ENCODE measurements around the gene NFATC3. TPM values are rescaled to one million over a fixed set of nuclear protein-coding genes. Genes with fewer than 3 reads are reported as not detected.

Gene NFATC3
- total and polyA plus RNA-seq, 2 of the 8 experiments (the other 6 are each of a cell fraction or from before 2014, with no cell fraction given): 17.6 to 34.5 TPM

- POLR2A ChIA-PET (ENCODE audit: partially characterized antibody): interaction anchor here (1.1 to 4.2 kb wide), 2 partner anchors 8 to 14 kb away, joined by 3 to 19 read pairs; partner anchors contain the start of gene NFATC3
- no peak overlapping the region for H3K4me3 ChIP-seq (ENCODE audit: extremely low read depth in 1 of 4, insufficient read depth in 2 of 4, low read depth in 3 of 4, low read length in 4 of 4)
- H3K9me3 ChIP-seq (ENCODE audit: insufficient read depth in 2 of 2, low read depth in 1 of 2, low read length in 1 of 2): no peaks in the 10 kb centered on the region
- no peak overlapping the region for H2BK20ac ChIP-seq (ENCODE audit: low read length)
- H3K36me3 ChIP-seq (ENCODE audit: control insufficient read depth in 2 of 4, insufficient read depth in 4 of 4, low read length in 3 of 4): peaks cover 9 to 32% (median 28%) of the 10 kb centered on the region in 4 experiments; a peak in 7 of 8 replicates
- DNase-seq (ENCODE audit: low read depth in 1 of 2, low spot score in 2 of 2): peak in 1 of 2 experiments; percentile 24
- CTCF ChIA-PET (ENCODE audit: partially characterized antibody): interaction anchor here (0.6 to 2.0 kb wide), 9 partner anchors 11 to 160 kb away, joined by 3 to 7 read pairs (median 4); no protein-coding TSS in a partner anchor
- no peak overlapping the region for H4K91ac ChIP-seq (replicated peaks; ENCODE audit: insufficient read length, low read length)
- 95% methylated on average over 7 of the region's 7 CpGs; no CpG with 5 or more reads in 1 of the 2 experiments for WGBS, 2 experiments (ENCODE audit: extremely low coverage in 1 of 2, insufficient coverage in 1 of 2, insufficient read length in 1 of 2, insufficient replicate concordance in 2 of 2, low coverage in 1 of 2, low lambda C conversion rate in 2 of 2, missing lambda C conversion rate in 1 of 2)
- no peaks in the 10 kb centered on the region for H3K23me2 ChIP-seq (ENCODE audit: low read depth, low read length)
- no peak for FAIRE-seq
- no peak overlapping the region for H2BK12ac ChIP-seq (ENCODE audit: low read depth, low read length)
- no peak overlapping the region for H3K9ac ChIP-seq (replicated peaks in 1 of 4; ENCODE audit: extremely low read depth in 1 of 4, low read depth in 3 of 4, low read length in 3 of 4)
- no peaks in the 10 kb centered on the region for H3K4me1 ChIP-seq (replicated peaks in 1 of 4; ENCODE audit: control insufficient read depth in 3 of 4, insufficient read depth in 4 of 4, low read length in 3 of 4)
- peaks cover 0 to 3% of the 10 kb centered on the region in 2 experiments for H4K20me1 ChIP-seq (replicated peaks in 1 of 2; ENCODE audit: control insufficient read depth in 1 of 2, insufficient read depth in 2 of 2, low read length in 2 of 2)
- no peak overlapping the region for H2AFZ ChIP-seq (ENCODE audit: low read length)
- H3K18ac ChIP-seq (ENCODE audit: extremely low read depth, low read length): no peak overlapping the region
- H3K23ac ChIP-seq (ENCODE audit: insufficient read length): no peak overlapping the region
- H3K79me2 ChIP-seq (ENCODE audit: control insufficient read depth in 1 of 2, insufficient read depth in 2 of 2, low read length in 2 of 2): no peaks in the 10 kb centered on the region
- no peak overlapping the region for H3K27ac ChIP-seq (ENCODE audit: low read depth, low read length)
- no peaks in the 10 kb centered on the region for H3K79me1 ChIP-seq (ENCODE audit: low read depth, low read length)
- no peak overlapping the region for H3K14ac ChIP-seq (ENCODE audit: insufficient read length)
- no peak overlapping the region for H2AK5ac ChIP-seq (ENCODE audit: low read depth, low read length)
- no peak overlapping the region for H2BK120ac ChIP-seq (replicated peaks; ENCODE audit: low read depth, low read length)
- no peaks in the 10 kb centered on the region for H3K27me3 ChIP-seq (replicated peaks in 1 of 4; ENCODE audit: control insufficient read depth in 3 of 4, extremely low read depth in 1 of 4, insufficient read depth in 3 of 4, low read length in 3 of 4)
- H2BK5ac ChIP-seq (ENCODE audit: low read depth, low read length): no peak overlapping the region; the same call in 1 of the 2 replicates
- H3K56ac ChIP-seq (replicated peaks; ENCODE audit: insufficient read length, low read depth, low read length): no peak overlapping the region
- H3K4me2 ChIP-seq (ENCODE audit: insufficient read depth in 1 of 2, low read depth in 2 of 2, low read length in 2 of 2): no peak overlapping the region
- H2BK15ac ChIP-seq (ENCODE audit: low read length): no peak overlapping the region
- H4K5ac ChIP-seq (ENCODE audit: insufficient read length, low read depth, low read length): no peak overlapping the region
- no peak overlapping the region for H4K8ac ChIP-seq (ENCODE audit: extremely low read depth, insufficient read depth, low read length)
- no peak overlapping the region for H3K4ac ChIP-seq (replicated peaks; ENCODE audit: insufficient read length, low read depth, low read length)
- TF ChIP-seq EP300 (IDR thresholded peaks at IDR 0.05; ENCODE audit: borderline replicate concordance in 1 of 2, low read depth in 2 of 2, low read length in 2 of 2) (no peak), KDM1A (IDR thresholded peaks at IDR 0.05; ENCODE audit: borderline replicate concordance, low read length) (no peak), KDM4A (IDR thresholded peaks at IDR 0.05; ENCODE audit: low read depth, low read length, severe bottlenecking) (no peak), POU5F1 (IDR thresholded peaks at IDR 0.05; ENCODE audit: low read depth, low read length) (no peak), CHD1 (IDR thresholded peaks at IDR 0.05; ENCODE audit: low read depth, low read length) (no peak), ATF3 (IDR thresholded peaks at IDR 0.05; ENCODE audit: insufficient read depth, low read depth, low read length) (no peak), POLR2A (IDR thresholded peaks at IDR 0.05; ENCODE audit: control extremely low read depth in 1 of 2, low read depth in 2 of 2, low read length in 2 of 2) (no peak), USF2 (IDR thresholded peaks at IDR 0.05; ENCODE audit: low read length) (no peak), SP1 (IDR thresholded peaks at IDR 0.05; ENCODE audit: low read depth, low read length) (no peak), SUZ12 (IDR thresholded peaks at IDR 0.05; ENCODE audit: low read length) (no peak), TAF7 (optimal IDR thresholded peaks at IDR 0.05; ENCODE audit: borderline replicate concordance, low read depth, low read length) (no peak)
Observed at GRCh38 chr16:68069511-68070248, 15.5 kb upstream of the NFATC3 start.

All from H1 (cell line).